SH-SY5Y (cell line): Measurements from ENCODE around the gene ZP1.

Source experiments
- GATA2 ChIP-seq: IDR thresholded peaks from 2 replicates; pipeline ENCODE4 v1.6.1; 2011; ENCODE audit warnings: mild to moderate bottlenecking, low read depth, low read length
- GATA3 ChIP-seq: IDR thresholded peaks from 2 replicates; pipeline ENCODE4 v1.6.1; 2011; ENCODE audit warnings: low read depth, mild to moderate bottlenecking, low read length, moderate library complexity

DNA sequence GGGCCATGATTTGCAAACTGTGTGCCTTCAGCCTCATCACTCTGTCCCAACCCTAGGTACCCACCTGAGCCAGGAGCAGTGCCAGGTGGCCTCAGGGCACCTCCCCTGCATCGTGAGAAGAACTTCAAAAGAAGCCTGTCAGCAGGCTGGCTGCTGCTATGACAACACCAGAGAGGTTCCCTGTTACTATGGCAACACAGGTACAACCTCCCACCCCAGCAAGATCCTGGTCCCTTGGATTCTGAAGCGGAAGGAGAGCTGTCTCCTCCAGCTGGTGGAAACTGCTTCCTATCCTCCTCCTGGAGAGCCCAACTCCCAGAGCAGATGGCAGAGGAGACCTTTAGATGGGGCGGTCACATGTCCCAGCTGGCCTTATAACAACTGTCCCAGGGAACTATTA lies 2.9 kb downstream of the ZP1 start:
- TF ChIP-seq GATA3, result no peak
- TF ChIP-seq GATA2, result no peak
